Hepatic stellate cell (primary cell): ENCODE data around the gene TSHZ2.
"Not testable (repeated sequence)": the region's sequence is repeated elsewhere in the genome, so short reads cannot be mapped to it uniquely, and the experiment has no call there.

Experiments
- DNase-seq: peaks from one replicate; pipeline ENCODE4 v3.0.0; 2011; ENCODE audit warnings: low spot score

TSHZ2 gene

GRCh38 chr20:53454675-53455276 is 482.6 kb downstream of the TSHZ2 start:
- DNase-seq = no peak

- DNase-seq = no peak
Measured at GRCh38 chr20:53463101-53463972, 491.2 kb downstream of the TSHZ2 start.

GRCh38 chr20:53466279-53466678 is 494.1 kb downstream of the TSHZ2 start:
- DNase-seq = no peak

GRCh38 chr20:53468587-53468986 is 496.4 kb downstream of the TSHZ2 start:
- no peak for DNase-seq

- DNase-seq = not testable (repeated sequence)
Measured at GRCh38 chr20:53472859-53473258, 500.7 kb downstream of the TSHZ2 start.

GRCh38 chr20:53480913-53481312 is 508.8 kb downstream of the TSHZ2 start:
- DNase-seq = no peak

- DNase-seq = no peak
Measured at GRCh38 chr20:53487461-53488200, 515.5 kb downstream of the TSHZ2 start.

- no peak for DNase-seq
Measured at GRCh38 chr20:53488775-53489272, 516.7 kb downstream of the TSHZ2 start.

- no peak for DNase-seq
Measured at GRCh38 chr20:53489528-53489927, 517.4 kb downstream of the TSHZ2 start.

GRCh38 chr20:53490620-53491019 is 518.5 kb downstream of the TSHZ2 start:
- DNase-seq = no peak

- DNase-seq = no peak
Measured at GRCh38 chr20:53491462-53491861, 519.3 kb downstream of the TSHZ2 start.

GRCh38 chr20:53492212-53492611 is 520.1 kb downstream of the TSHZ2 start:
- DNase-seq = no peak

GRCh38 chr20:53493311-53493857 is 521.2 kb downstream of the TSHZ2 start:
- no peak for DNase-seq

- no peak for DNase-seq
Measured at GRCh38 chr20:53494753-53495152, 522.6 kb downstream of the TSHZ2 start.

GRCh38 chr20:53495398-53496092 is 523.4 kb downstream of the TSHZ2 start:
- no peak for DNase-seq

GRCh38 chr20:53497246-53497645 is 525.1 kb downstream of the TSHZ2 start:
- no peak for DNase-seq

GRCh38 chr20:53498341-53498740 is 526.2 kb downstream of the TSHZ2 start:
- DNase-seq = no peak

- no peak for DNase-seq
Measured at GRCh38 chr20:53500651-53501050, 528.5 kb downstream of the TSHZ2 start.

GRCh38 chr20:53502820-53503219 is 530.7 kb downstream of the TSHZ2 start:
- DNase-seq = no peak

- DNase-seq = no peak
Measured at GRCh38 chr20:53503517-53503919, 531.4 kb downstream of the TSHZ2 start.

GRCh38 chr20:53504106-53504505 is 531.9 kb downstream of the TSHZ2 start:
- not testable (repeated sequence) for DNase-seq

- no peak for DNase-seq
Measured at GRCh38 chr20:53510262-53510661, 538.1 kb downstream of the TSHZ2 start.
